Measurements from ENCODE around the gene FHIP1B.

DNA sequence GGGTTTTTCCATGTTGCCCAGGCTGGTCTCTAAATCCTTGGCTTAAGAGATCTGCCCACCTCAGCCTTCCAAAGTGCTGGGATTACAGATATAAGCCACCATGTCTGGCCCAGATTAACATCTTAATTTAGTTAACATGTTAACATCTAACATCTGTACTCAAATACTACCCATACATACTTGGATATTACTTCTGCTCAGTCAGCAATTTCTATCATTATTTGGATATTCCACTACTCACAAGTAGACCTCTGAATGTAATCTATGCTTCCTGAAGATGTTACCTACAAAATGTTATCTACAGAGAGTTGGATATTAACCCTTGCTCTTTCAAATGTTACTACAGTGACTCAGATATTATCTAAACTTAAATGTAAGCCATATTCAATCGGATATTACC is 29.2 kb upstream of the FHIP1B start:
- no peak for TF ChIP-seq EZH2 (IDR thresholded peaks at IDR 0.05; ENCODE audit: insufficient read depth, poor library complexity, severe bottlenecking)
- no peak for TF ChIP-seq EZH2phosphoT487 (IDR thresholded peaks at IDR 0.05; ENCODE audit: insufficient read depth, low read depth)
